Mesendoderm (in vitro differentiated cells): ENCODE data around the gene GALNT15.

Source experiments
- DNase-seq: peaks from one replicate; pipeline ENCODE4 v3.0.0; 2013
- H2AK5ac ChIP-seq: 2 replicates; pipeline ENCODE4 v1.6.1; 2013; ENCODE audit warnings: low read length, inconsistent platforms
- H2BK120ac ChIP-seq: 2 replicates; pipeline ENCODE4 v1.6.1; 2013; ENCODE audit warnings: low read depth, mild to moderate bottlenecking, low read length, moderate library complexity, mixed read lengths
- H2BK15ac ChIP-seq: replicated peaks from 2 replicates; pipeline ENCODE4 v1.6.1; 2013; ENCODE audit warnings: low read depth, mild to moderate bottlenecking, moderate library complexity
- H2BK5ac ChIP-seq: 2 replicates; pipeline ENCODE4 v1.6.1; 2013; ENCODE audit warnings: low read length, inconsistent platforms
- H3K18ac ChIP-seq: 2 replicates; pipeline ENCODE4 v1.6.1; 2013; ENCODE audit warnings: mild to moderate bottlenecking, low read length, mixed read lengths
- H3K23ac ChIP-seq: one replicate; pipeline ENCODE4 v1.6.1; 2013; ENCODE audit warnings: low read length
- H3K27ac ChIP-seq: 2 replicates; pipeline ENCODE4 v1.5.1; 2013; ENCODE audit warnings: low read depth, mild to moderate bottlenecking, inconsistent platforms, low read length, moderate library complexity
- H3K27me3 ChIP-seq: 2 replicates; pipeline ENCODE4 v1.6.1; 2013; ENCODE audit warnings: low read length, control low read depth, mild to moderate bottlenecking, inconsistent platforms; ENCODE audit not compliant: insufficient read depth, poor library complexity
- H3K36me3 ChIP-seq: 2 replicates; pipeline ENCODE4 v1.6.1; 2013; ENCODE audit warnings: low read length, inconsistent platforms; ENCODE audit not compliant: control insufficient read depth, insufficient read depth
- H3K4ac ChIP-seq: one replicate; pipeline ENCODE4 v1.6.1; 2013; ENCODE audit warnings: low read depth, mild to moderate bottlenecking, low read length, moderate library complexity
- H3K4me1 ChIP-seq: 2 replicates; pipeline ENCODE4 v1.6.1; 2013; ENCODE audit warnings: low read depth, low read length, inconsistent platforms; ENCODE audit not compliant: control insufficient read depth
- H3K4me2 ChIP-seq: 2 replicates; pipeline ENCODE4 v1.6.1; 2013; ENCODE audit warnings: low read length
- H3K4me3 ChIP-seq: 2 replicates; pipeline ENCODE4 v1.5.1; 2013; ENCODE audit warnings: mild to moderate bottlenecking, low read length
- H3K56ac ChIP-seq: one replicate; pipeline ENCODE4 v1.6.1; 2013; ENCODE audit warnings: low read length
- H3K79me1 ChIP-seq: 2 replicates; pipeline ENCODE4 v1.6.1; 2013; ENCODE audit warnings: low read length, inconsistent platforms
- H3K79me2 ChIP-seq: 2 replicates; pipeline ENCODE4 v1.6.1; 2013; ENCODE audit warnings: mild to moderate bottlenecking, low read length; ENCODE audit not compliant: control insufficient read depth, insufficient read depth
- H3K9ac ChIP-seq: 2 replicates; pipeline ENCODE4 v1.6.1; 2013; ENCODE audit warnings: low read length, inconsistent platforms
- H4K5ac ChIP-seq: one replicate; pipeline ENCODE4 v1.6.1; 2013; ENCODE audit warnings: low read length
- H4K8ac ChIP-seq: one replicate; pipeline ENCODE4 v1.6.1; 2013; ENCODE audit warnings: low read depth, mild to moderate bottlenecking, control low read depth, low read length, moderate library complexity
- WGBS: extraction: QIAGEN DNeasy Blood & Tissue Kit; methylation state at CpG from one replicate; pipeline ENCODE4 v1.1.7; 2013; ENCODE audit warnings: low lambda C conversion rate, missing lambda C conversion rate; ENCODE audit not compliant: insufficient coverage; ENCODE audit errors: extremely low coverage; 5-methylcytosine and 5-hydroxymethylcytosine counted together

The GALNT15 gene

GRCh38 chr3:16140894-16141285 lies 33.6 kb upstream of the GALNT15 start:
- Histone ChIP-seq H3K4me3 (no peak overlapping the region), H4K5ac (no peak overlapping the region), H3K23ac (no peak overlapping the region), H3K4ac (no peak overlapping the region), H2BK15ac (no peak overlapping the region), H3K4me1 (no peaks in the 10 kb centered on the region), H3K27me3 (no peaks in the 10 kb centered on the region), H3K9ac (no peak overlapping the region), H2AK5ac (no peak overlapping the region), H3K18ac (no peak overlapping the region), H3K56ac (no peak overlapping the region), H2BK120ac (no peak overlapping the region), H3K79me2 (no peaks in the 10 kb centered on the region), H3K79me1 (no peaks in the 10 kb centered on the region), H4K8ac (no peak overlapping the region), H3K27ac (no peak overlapping the region), H2BK5ac (no peak overlapping the region), H3K4me2 (no peak overlapping the region), H3K36me3 (no peaks in the 10 kb centered on the region)
- WGBS: no CpG with 5 or more reads among the region's 2 CpGs
- no peak for DNase-seq

GRCh38 chr3:16142350-16143025 lies 32.0 kb upstream of the GALNT15 start:
- Histone ChIP-seq H2BK120ac (no peak overlapping the region), H3K4me1 (no peaks in the 10 kb centered on the region), H3K79me1 (no peaks in the 10 kb centered on the region), H3K27ac (no peak overlapping the region), H3K79me2 (no peaks in the 10 kb centered on the region), H2BK15ac (no peak overlapping the region), H4K5ac (no peak overlapping the region), H4K8ac (no peak overlapping the region), H3K9ac (no peak overlapping the region), H3K23ac (no peak overlapping the region), H3K4me3 (no peak overlapping the region), H3K4me2 (no peak overlapping the region), H3K4ac (no peak overlapping the region), H3K36me3 (no peaks in the 10 kb centered on the region), H3K18ac (no peak overlapping the region), H3K56ac (no peak overlapping the region), H2AK5ac (no peak overlapping the region), H3K27me3 (no peaks in the 10 kb centered on the region), H2BK5ac (no peak overlapping the region)
- WGBS: no CpG with 5 or more reads among the region's 5 CpGs
- DNase-seq: no peak

GRCh38 chr3:16143861-16144447 lies 30.5 kb upstream of the GALNT15 start:
- Histone ChIP-seq H3K36me3 (no peaks in the 10 kb centered on the region), H2BK120ac (no peak overlapping the region), H3K4me1 (no peaks in the 10 kb centered on the region), H2BK15ac (no peak overlapping the region), H3K23ac (no peak overlapping the region), H3K79me2 (no peaks in the 10 kb centered on the region), H4K5ac (no peak overlapping the region), H3K4me3 (no peak overlapping the region), H2AK5ac (no peak overlapping the region), H3K56ac (no peak overlapping the region), H3K27ac (no peak overlapping the region), H3K4ac (no peak overlapping the region), H3K27me3 (no peaks in the 10 kb centered on the region), H3K4me2 (no peak overlapping the region), H3K18ac (no peak overlapping the region), H4K8ac (no peak overlapping the region), H3K79me1 (no peaks in the 10 kb centered on the region), H2BK5ac (no peak overlapping the region), H3K9ac (no peak overlapping the region)
- no peak for DNase-seq
- no CpG with 5 or more reads among the region's 2 CpGs for WGBS

GRCh38 chr3:16145176-16145575 lies 29.3 kb upstream of the GALNT15 start:
- Histone ChIP-seq H3K4me3 (no peak overlapping the region), H3K18ac (no peak overlapping the region), H3K4ac (no peak overlapping the region), H4K8ac (no peak overlapping the region), H3K9ac (no peak overlapping the region), H3K4me1 (no peaks in the 10 kb centered on the region), H3K36me3 (no peaks in the 10 kb centered on the region), H3K56ac (no peak overlapping the region), H2BK5ac (no peak overlapping the region), H3K4me2 (no peak overlapping the region), H3K27me3 (no peaks in the 10 kb centered on the region), H2AK5ac (no peak overlapping the region), H4K5ac (no peak overlapping the region), H3K79me2 (no peaks in the 10 kb centered on the region), H2BK120ac (no peak overlapping the region), H2BK15ac (no peak overlapping the region), H3K23ac (no peak overlapping the region), H3K27ac (no peak overlapping the region), H3K79me1 (no peaks in the 10 kb centered on the region)
- DNase-seq: no peak
- no CpG with 5 or more reads among the region's 2 CpGs for WGBS

GRCh38 chr3:16146015-16146730 lies 28.3 kb upstream of the GALNT15 start:
- Histone ChIP-seq H3K9ac (no peak overlapping the region), H2AK5ac (no peak overlapping the region), H2BK5ac (no peak overlapping the region), H3K56ac (no peak overlapping the region), H4K8ac (no peak overlapping the region), H2BK15ac (no peak overlapping the region), H3K4me1 (no peaks in the 10 kb centered on the region), H4K5ac (no peak overlapping the region), H3K4me3 (no peak overlapping the region), H3K36me3 (no peaks in the 10 kb centered on the region), H3K4ac (no peak overlapping the region), H3K27me3 (no peaks in the 10 kb centered on the region), H3K27ac (no peak overlapping the region), H3K79me2 (no peaks in the 10 kb centered on the region), H3K18ac (no peak overlapping the region), H3K23ac (no peak overlapping the region), H3K79me1 (no peaks in the 10 kb centered on the region), H2BK120ac (no peak overlapping the region), H3K4me2 (no peak overlapping the region)
- no peak for DNase-seq
- no CpG with 5 or more reads among the region's 2 CpGs for WGBS
